HL-60 (cell line): ENCODE results near the gene TSPAN11.

Experiments
- DNase-seq, 2 experiments: peaks; one replicate each; pipeline ENCODE4 v3.0.0-alpha.2; 2010 to 2020; ENCODE audit warnings: low read depth in 1 of 2, low spot score in 1 of 2
- H3K27ac ChIP-seq: fragments of 250-450 bp; sonication (Bioruptor Pico); replicated peaks from 2 replicates; pipeline ENCODE4 v1.5.1; 2020; ENCODE audit warnings: mild to moderate bottlenecking, moderate library complexity
- H3K27me3 ChIP-seq: fragments of 250-450 bp; sonication (Bioruptor Pico); 2 replicates; pipeline ENCODE4 v1.5.1; 2021; ENCODE audit warnings: mild to moderate bottlenecking, moderate library complexity; ENCODE audit not compliant: insufficient read depth, poor library complexity, severe bottlenecking
- H3K4me3 ChIP-seq: replicated peaks from 2 replicates; pipeline ENCODE4 v1.5.1; 2011; ENCODE audit warnings: mild to moderate bottlenecking, control low read depth, low read length; ENCODE audit not compliant: insufficient read depth
- GABPA ChIP-seq: IDR thresholded peaks from 2 replicates; pipeline ENCODE4 v1.6.1; 2012; ENCODE audit warnings: low read depth
- POLR2AphosphoS5 ChIP-seq: IDR thresholded peaks from 2 replicates; pipeline ENCODE4 v1.6.1; 2012; ENCODE audit warnings: low read depth
- SPI1 ChIP-seq: IDR thresholded peaks from 2 replicates; pipeline ENCODE4 v1.6.1; 2012; ENCODE audit warnings: low read depth, mild to moderate bottlenecking, borderline replicate concordance
- TF ChIP-seq, protein P1 (sequence below): IDR thresholded peaks from one replicate; pipeline ENCODE4 v1.5.1; 2011; ENCODE audit warnings: low read length, control low read depth, inconsistent platforms; ENCODE audit not compliant: insufficient read depth
- TF ChIP-seq, protein P2 (sequence below): IDR thresholded peaks from 2 replicates; pipeline ENCODE4 v1.6.1; 2012; ENCODE audit warnings: low read depth; ENCODE audit not compliant: insufficient replicate concordance

The TSPAN11 gene

DNA sequence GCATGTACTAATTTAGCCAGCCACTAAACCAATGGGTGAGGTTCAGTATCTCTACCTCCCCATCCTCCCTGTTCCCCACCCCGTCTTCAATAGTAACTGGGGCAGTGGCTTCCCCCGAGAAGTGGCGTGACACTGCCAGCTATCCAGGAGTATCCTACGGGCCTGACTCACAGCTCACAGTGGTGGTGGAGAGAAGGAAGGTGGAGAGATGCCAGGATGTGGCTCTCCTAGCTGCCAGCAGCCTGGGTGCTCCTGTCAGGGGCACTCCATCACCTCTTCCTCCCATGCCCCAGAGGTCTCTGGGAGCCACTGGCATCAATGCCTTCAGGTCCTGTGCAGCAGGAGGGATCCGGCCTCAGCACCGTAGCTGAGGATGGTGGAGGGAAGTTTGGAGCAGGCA lies 49.0 kb downstream of the TSPAN11 start:
- DNase-seq = no peak
- Histone ChIP-seq H3K27ac (no peak overlapping the region), H3K4me3 (no peak overlapping the region), H3K27me3 (no peaks in the 10 kb centered on the region)
- no peak for TF ChIP-seq GABPA
- TF ChIP-seq, protein P1, sequence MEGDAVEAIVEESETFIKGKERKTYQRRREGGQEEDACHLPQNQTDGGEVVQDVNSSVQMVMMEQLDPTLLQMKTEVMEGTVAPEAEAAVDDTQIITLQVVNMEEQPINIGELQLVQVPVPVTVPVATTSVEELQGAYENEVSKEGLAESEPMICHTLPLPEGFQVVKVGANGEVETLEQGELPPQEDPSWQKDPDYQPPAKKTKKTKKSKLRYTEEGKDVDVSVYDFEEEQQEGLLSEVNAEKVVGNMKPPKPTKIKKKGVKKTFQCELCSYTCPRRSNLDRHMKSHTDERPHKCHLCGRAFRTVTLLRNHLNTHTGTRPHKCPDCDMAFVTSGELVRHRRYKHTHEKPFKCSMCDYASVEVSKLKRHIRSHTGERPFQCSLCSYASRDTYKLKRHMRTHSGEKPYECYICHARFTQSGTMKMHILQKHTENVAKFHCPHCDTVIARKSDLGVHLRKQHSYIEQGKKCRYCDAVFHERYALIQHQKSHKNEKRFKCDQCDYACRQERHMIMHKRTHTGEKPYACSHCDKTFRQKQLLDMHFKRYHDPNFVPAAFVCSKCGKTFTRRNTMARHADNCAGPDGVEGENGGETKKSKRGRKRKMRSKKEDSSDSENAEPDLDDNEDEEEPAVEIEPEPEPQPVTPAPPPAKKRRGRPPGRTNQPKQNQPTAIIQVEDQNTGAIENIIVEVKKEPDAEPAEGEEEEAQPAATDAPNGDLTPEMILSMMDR = no peak
- no peak for TF ChIP-seq SPI1

DNA sequence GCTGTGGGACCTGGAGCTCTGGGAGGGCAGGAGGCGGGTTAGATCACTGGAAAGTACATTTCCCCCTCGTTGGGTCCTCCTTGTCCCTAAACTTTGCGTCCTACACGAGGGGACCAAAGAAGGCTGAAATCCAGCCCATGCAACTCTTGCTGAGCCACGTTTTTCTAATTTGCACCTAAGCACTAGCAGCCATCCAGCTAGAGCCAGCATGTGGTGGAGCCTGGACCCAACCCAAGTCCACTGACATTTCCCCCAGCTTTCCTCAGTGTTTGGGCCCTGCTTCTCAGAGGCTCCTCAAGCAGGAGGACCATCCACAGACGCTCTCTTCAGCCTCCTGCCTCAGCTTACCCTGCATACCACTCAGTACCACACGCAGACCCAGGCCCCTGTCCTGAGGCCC lies 49.7 kb downstream of the TSPAN11 start:
- Histone ChIP-seq H3K4me3 (no peak overlapping the region), H3K27me3 (no peaks in the 10 kb centered on the region), H3K27ac (no peak overlapping the region)
- no peak for DNase-seq
- TF ChIP-seq, protein P2, sequence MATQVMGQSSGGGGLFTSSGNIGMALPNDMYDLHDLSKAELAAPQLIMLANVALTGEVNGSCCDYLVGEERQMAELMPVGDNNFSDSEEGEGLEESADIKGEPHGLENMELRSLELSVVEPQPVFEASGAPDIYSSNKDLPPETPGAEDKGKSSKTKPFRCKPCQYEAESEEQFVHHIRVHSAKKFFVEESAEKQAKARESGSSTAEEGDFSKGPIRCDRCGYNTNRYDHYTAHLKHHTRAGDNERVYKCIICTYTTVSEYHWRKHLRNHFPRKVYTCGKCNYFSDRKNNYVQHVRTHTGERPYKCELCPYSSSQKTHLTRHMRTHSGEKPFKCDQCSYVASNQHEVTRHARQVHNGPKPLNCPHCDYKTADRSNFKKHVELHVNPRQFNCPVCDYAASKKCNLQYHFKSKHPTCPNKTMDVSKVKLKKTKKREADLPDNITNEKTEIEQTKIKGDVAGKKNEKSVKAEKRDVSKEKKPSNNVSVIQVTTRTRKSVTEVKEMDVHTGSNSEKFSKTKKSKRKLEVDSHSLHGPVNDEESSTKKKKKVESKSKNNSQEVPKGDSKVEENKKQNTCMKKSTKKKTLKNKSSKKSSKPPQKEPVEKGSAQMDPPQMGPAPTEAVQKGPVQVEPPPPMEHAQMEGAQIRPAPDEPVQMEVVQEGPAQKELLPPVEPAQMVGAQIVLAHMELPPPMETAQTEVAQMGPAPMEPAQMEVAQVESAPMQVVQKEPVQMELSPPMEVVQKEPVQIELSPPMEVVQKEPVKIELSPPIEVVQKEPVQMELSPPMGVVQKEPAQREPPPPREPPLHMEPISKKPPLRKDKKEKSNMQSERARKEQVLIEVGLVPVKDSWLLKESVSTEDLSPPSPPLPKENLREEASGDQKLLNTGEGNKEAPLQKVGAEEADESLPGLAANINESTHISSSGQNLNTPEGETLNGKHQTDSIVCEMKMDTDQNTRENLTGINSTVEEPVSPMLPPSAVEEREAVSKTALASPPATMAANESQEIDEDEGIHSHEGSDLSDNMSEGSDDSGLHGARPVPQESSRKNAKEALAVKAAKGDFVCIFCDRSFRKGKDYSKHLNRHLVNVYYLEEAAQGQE = no peak
- TF ChIP-seq GABPA (no peak), POLR2AphosphoS5 (no peak), SPI1 (no peak)
- TF ChIP-seq, protein P1 = no peak

DNA sequence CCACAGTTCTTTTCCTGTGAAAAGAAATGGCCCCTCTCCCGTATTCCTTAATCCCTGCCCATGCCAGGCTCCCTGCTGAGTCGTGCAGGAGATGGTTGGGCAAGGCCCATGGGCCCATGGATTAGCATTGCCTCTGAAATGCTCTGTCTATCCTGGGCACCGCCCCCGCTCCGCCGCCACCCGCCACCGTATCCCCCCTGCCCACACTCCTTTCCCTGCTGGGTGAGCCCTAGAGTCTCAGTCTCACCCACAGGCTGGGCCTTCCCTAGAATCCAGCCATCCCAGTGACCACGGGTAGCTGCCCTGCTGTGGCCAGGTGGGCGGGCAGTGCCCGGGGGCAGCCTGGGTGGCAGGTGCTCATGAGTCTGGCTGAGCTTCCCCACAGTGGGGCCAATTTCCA lies 50.6 kb downstream of the TSPAN11 start:
- no peaks in the 10 kb centered on the region for H3K27me3 ChIP-seq
- TF ChIP-seq, protein P2 = no peak
- TF ChIP-seq POLR2AphosphoS5 (no peak), SPI1 (no peak), GABPA (no peak)
- TF ChIP-seq, protein P1 = no peak
- no peak overlapping the region for H3K27ac ChIP-seq
- no peak overlapping the region for H3K4me3 ChIP-seq
- no peak for DNase-seq

DNA sequence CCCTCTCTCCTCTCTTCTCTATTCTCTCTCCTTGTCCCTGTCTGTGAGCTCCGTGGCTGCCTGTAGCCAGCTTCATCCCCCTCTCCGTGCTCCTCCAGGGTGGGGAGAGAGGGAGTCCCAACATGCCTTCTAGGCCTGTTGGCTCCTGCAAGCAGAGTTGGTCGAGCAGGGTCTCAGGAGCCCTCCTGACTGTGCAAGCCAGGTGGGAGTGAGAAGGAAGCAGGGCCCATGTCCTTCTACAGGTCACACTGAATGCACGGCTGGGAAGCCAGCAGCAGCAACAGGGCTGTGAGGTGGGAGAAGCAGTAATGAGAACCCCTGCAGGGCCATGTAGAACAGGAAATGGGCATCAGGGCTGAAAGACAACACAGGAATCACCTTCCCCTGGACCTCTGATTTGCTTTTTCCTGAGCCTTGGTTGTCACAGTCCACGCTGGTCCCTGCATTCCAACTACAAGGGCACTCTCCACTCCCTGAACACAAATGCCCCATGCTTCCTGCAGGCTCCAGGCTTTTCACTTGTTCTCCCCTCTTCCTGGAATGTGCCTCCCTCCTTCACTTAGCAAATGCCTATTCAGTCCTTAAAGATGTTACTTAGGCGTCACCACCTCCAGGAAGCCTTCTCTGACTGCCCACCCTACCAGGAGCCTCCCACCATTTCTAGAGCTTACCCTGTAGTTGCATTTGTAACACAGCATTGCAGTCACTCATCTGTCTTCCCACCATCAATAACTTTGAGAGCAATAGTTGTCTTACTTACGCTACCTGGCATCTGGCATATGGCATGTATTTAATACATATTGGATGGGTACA lies 51.2 kb downstream of the TSPAN11 start:
- no peak overlapping the region for H3K4me3 ChIP-seq
- no peak overlapping the region for H3K27ac ChIP-seq
- TF ChIP-seq POLR2AphosphoS5 (no peak), GABPA (no peak), SPI1 (no peak)
- TF ChIP-seq, protein P1 = no peak
- TF ChIP-seq, protein P2 = no peak
- DNase-seq = no peak
- no peaks in the 10 kb centered on the region for H3K27me3 ChIP-seq
